ENCODE measurements around the gene MYL7.
"Not testable (repeated sequence)": the region's sequence is repeated elsewhere in the genome, so short reads cannot be mapped to it uniquely, and the experiment has no call there.

Gene MYL7

GRCh38 chr7:44141221-44141850 lies at the start of gene MYL7:
Gene MYL7 (minus strand): TSS chr7:44141332. CDS start chr7:44141305, 27 bp downstream.
- DNase-seq (ENCODE audit: extremely low read depth in 1 of 2, low read depth in 1 of 2), result no peak

GRCh38 chr7:44189993-44190872 lies 49.1 kb upstream of the MYL7 start:
- no peak for DNase-seq (ENCODE audit: extremely low read depth in 1 of 2, low read depth in 1 of 2)

GRCh38 chr7:44189286-44189992 lies 48.3 kb upstream of the MYL7 start, which contains the start of gene GCK:
Gene GCK (minus strand): TSS chr7:44189439. CDS start chr7:44188953, 486 bp downstream.
- DNase-seq (ENCODE audit: extremely low read depth in 1 of 2, low read depth in 1 of 2), result no peak

GRCh38 chr7:44188480-44189225 lies 47.5 kb upstream of the MYL7 start:
- no peak for DNase-seq (ENCODE audit: extremely low read depth in 1 of 2, low read depth in 1 of 2)

GRCh38 chr7:44187636-44188416 lies 46.7 kb upstream of the MYL7 start:
- DNase-seq (ENCODE audit: extremely low read depth in 1 of 2, low read depth in 1 of 2), result no peak

- no peak for DNase-seq (ENCODE audit: extremely low read depth in 1 of 2, low read depth in 1 of 2)
Observed at GRCh38 chr7:44186736-44187135, 45.6 kb upstream of the MYL7 start.

- no peak for DNase-seq (ENCODE audit: extremely low read depth in 1 of 2, low read depth in 1 of 2)
Observed at GRCh38 chr7:44185729-44186128, 44.6 kb upstream of the MYL7 start.

- no peak for DNase-seq (ENCODE audit: extremely low read depth in 1 of 2, low read depth in 1 of 2)
Observed at GRCh38 chr7:44184873-44185446, 43.8 kb upstream of the MYL7 start.

GRCh38 chr7:44184206-44184872 lies 43.2 kb upstream of the MYL7 start:
- DNase-seq (ENCODE audit: extremely low read depth in 1 of 2, low read depth in 1 of 2), result no peak

GRCh38 chr7:44183386-44183785 lies 42.3 kb upstream of the MYL7 start:
- DNase-seq (ENCODE audit: extremely low read depth in 1 of 2, low read depth in 1 of 2), result no peak

GRCh38 chr7:44182827-44183226 lies 41.7 kb upstream of the MYL7 start:
- DNase-seq (ENCODE audit: extremely low read depth in 1 of 2, low read depth in 1 of 2), result no peak

- DNase-seq (ENCODE audit: extremely low read depth in 1 of 2, low read depth in 1 of 2), result no peak
Observed at GRCh38 chr7:44180631-44181030, 39.5 kb upstream of the MYL7 start.

- no peak for DNase-seq (ENCODE audit: extremely low read depth in 1 of 2, low read depth in 1 of 2)
Observed at GRCh38 chr7:44177570-44178131, 36.5 kb upstream of the MYL7 start.

GRCh38 chr7:44176486-44176885 lies 35.4 kb upstream of the MYL7 start:
- no peak for DNase-seq (ENCODE audit: extremely low read depth in 1 of 2, low read depth in 1 of 2)

GRCh38 chr7:44175730-44176129 lies 34.6 kb upstream of the MYL7 start:
- DNase-seq (ENCODE audit: extremely low read depth in 1 of 2, low read depth in 1 of 2), result no peak

GRCh38 chr7:44174694-44174948 lies 33.5 kb upstream of the MYL7 start:
- DNase-seq (ENCODE audit: extremely low read depth in 1 of 2, low read depth in 1 of 2), result not testable (repeated sequence)

- DNase-seq (ENCODE audit: extremely low read depth in 1 of 2, low read depth in 1 of 2), result no peak
Observed at GRCh38 chr7:44173911-44174693, 33.0 kb upstream of the MYL7 start.

- DNase-seq (ENCODE audit: extremely low read depth in 1 of 2, low read depth in 1 of 2), result no peak
Observed at GRCh38 chr7:44172803-44173424, 31.8 kb upstream of the MYL7 start.

Data from stimulated activated CD8-positive, alpha-beta memory T cell treated with anti-CD3 and anti-CD28 coated beads, Interleukin-7, amount 100 ng/mL, for 48 hours (primary cell).